HL-60 (cell line): Measurements from ENCODE around the gene CD320.

Experiments
- DNase-seq, 2 experiments: peaks; one replicate each; pipeline ENCODE4 v3.0.0-alpha.2; 2010 to 2020; ENCODE audit warnings: low read depth in 1 of 2, low spot score in 1 of 2
- H3K27ac ChIP-seq: fragments of 250-450 bp; sonication (Bioruptor Pico); replicated peaks from 2 replicates; pipeline ENCODE4 v1.5.1; 2020; ENCODE audit warnings: mild to moderate bottlenecking, moderate library complexity
- H3K27me3 ChIP-seq: fragments of 250-450 bp; sonication (Bioruptor Pico); 2 replicates; pipeline ENCODE4 v1.5.1; 2021; ENCODE audit warnings: mild to moderate bottlenecking, moderate library complexity; ENCODE audit not compliant: insufficient read depth, poor library complexity, severe bottlenecking
- H3K4me3 ChIP-seq: replicated peaks from 2 replicates; pipeline ENCODE4 v1.5.1; 2011; ENCODE audit warnings: mild to moderate bottlenecking, control low read depth, low read length; ENCODE audit not compliant: insufficient read depth
- GABPA ChIP-seq: IDR thresholded peaks from 2 replicates; pipeline ENCODE4 v1.6.1; 2012; ENCODE audit warnings: low read depth
- POLR2AphosphoS5 ChIP-seq: IDR thresholded peaks from 2 replicates; pipeline ENCODE4 v1.6.1; 2012; ENCODE audit warnings: low read depth
- REST ChIP-seq: IDR thresholded peaks from 2 replicates; pipeline ENCODE4 v1.6.1; 2012; ENCODE audit warnings: low read depth; ENCODE audit not compliant: insufficient replicate concordance
- SPI1 ChIP-seq: IDR thresholded peaks from 2 replicates; pipeline ENCODE4 v1.6.1; 2012; ENCODE audit warnings: low read depth, mild to moderate bottlenecking, borderline replicate concordance
- TF ChIP-seq, protein P1 (sequence below): IDR thresholded peaks from one replicate; pipeline ENCODE4 v1.5.1; 2011; ENCODE audit warnings: low read length, control low read depth, inconsistent platforms; ENCODE audit not compliant: insufficient read depth

Gene CD320

GRCh38 chr19:8257052-8257443 lies 51.1 kb downstream of the CD320 start:
- no peak for DNase-seq
- no peaks in the 10 kb centered on the region for H3K27me3 ChIP-seq
- TF ChIP-seq SPI1, result no peak
- TF ChIP-seq, protein P1, sequence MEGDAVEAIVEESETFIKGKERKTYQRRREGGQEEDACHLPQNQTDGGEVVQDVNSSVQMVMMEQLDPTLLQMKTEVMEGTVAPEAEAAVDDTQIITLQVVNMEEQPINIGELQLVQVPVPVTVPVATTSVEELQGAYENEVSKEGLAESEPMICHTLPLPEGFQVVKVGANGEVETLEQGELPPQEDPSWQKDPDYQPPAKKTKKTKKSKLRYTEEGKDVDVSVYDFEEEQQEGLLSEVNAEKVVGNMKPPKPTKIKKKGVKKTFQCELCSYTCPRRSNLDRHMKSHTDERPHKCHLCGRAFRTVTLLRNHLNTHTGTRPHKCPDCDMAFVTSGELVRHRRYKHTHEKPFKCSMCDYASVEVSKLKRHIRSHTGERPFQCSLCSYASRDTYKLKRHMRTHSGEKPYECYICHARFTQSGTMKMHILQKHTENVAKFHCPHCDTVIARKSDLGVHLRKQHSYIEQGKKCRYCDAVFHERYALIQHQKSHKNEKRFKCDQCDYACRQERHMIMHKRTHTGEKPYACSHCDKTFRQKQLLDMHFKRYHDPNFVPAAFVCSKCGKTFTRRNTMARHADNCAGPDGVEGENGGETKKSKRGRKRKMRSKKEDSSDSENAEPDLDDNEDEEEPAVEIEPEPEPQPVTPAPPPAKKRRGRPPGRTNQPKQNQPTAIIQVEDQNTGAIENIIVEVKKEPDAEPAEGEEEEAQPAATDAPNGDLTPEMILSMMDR, result no peak
- no peak for TF ChIP-seq REST
- no peak for TF ChIP-seq GABPA
- no peak overlapping the region for H3K27ac ChIP-seq
- H3K4me3 ChIP-seq, result no peak overlapping the region

GRCh38 chr19:8256276-8257051 lies 51.7 kb downstream of the CD320 start:
- Histone ChIP-seq H3K27ac (no peak overlapping the region), H3K27me3 (no peaks in the 10 kb centered on the region), H3K4me3 (no peak overlapping the region)
- DNase-seq, result no peak
- TF ChIP-seq REST, result no peak
- no peak for TF ChIP-seq GABPA
- TF ChIP-seq SPI1, result no peak
- no peak for TF ChIP-seq POLR2AphosphoS5
- TF ChIP-seq, protein P1, result no peak

- no peak for DNase-seq
- no peak overlapping the region for H3K4me3 ChIP-seq
- TF ChIP-seq GABPA, result no peak
- TF ChIP-seq, protein P1, result no peak
- TF ChIP-seq POLR2AphosphoS5, result no peak
- no peak for TF ChIP-seq REST
- no peak for TF ChIP-seq SPI1
- no peaks in the 10 kb centered on the region for H3K27me3 ChIP-seq
- no peak overlapping the region for H3K27ac ChIP-seq
Measured at GRCh38 chr19:8255426-8256125, 52.6 kb downstream of the CD320 start.
